Left ventricle myocardium inferior (tissue), 1 donor: ENCODE measurements around the gene PTER. TPM values are rescaled to one million over a fixed set of nuclear protein-coding genes. Genes with fewer than 3 reads are reported as not detected.

Experiments used
- DNase-seq: peaks from one replicate; pipeline ENCODE4 v3.0.0-alpha.2; 2020
- H3K27ac ChIP-seq: fragments of 200-600 bp; replicated peaks from 2 replicates; pipeline ENCODE4 v1.8.0; 2021
- H3K27me3 ChIP-seq: fragments of 200-600 bp; 2 replicates; pipeline ENCODE4 v1.8.0; 2021; ENCODE audit warnings: low read depth
- H3K36me3 ChIP-seq: fragments of 200-600 bp; 2 replicates; pipeline ENCODE4 v1.8.0; 2021
- H3K4me1 ChIP-seq: fragments of 200-600 bp; 2 replicates; pipeline ENCODE4 v1.8.0; 2021
- H3K4me3 ChIP-seq: fragments of 200-600 bp; 2 replicates; pipeline ENCODE4 v1.8.0; 2021; ENCODE audit warnings: mild to moderate bottlenecking, moderate library complexity
- H3K9me3 ChIP-seq: fragments of 200-600 bp; replicated peaks from 2 replicates; pipeline ENCODE4 v1.8.0; 2021
- CTCF ChIP-seq: fragments of 200-600 bp; IDR thresholded peaks from 2 replicates; pipeline ENCODE4 v1.8.0; 2021; ENCODE audit warnings: antibody characterized with exemption, mild to moderate bottlenecking, borderline replicate concordance
- intact Hi-C: fragments of 100-400 bp; cut with micrococcal nuclease; formaldehyde crosslinking; loops from one replicate; pipeline ENCODE4 v1.11.0; 2022
- total RNA-seq: library from RNA; stranded (reverse); fragmentation: NEBNext Ultra II Directional; extraction: Animal tissue kit (Norgen Biotek cat#: 25700); gene quantifications from one replicate; pipeline ENCODE4 v1.2.1, GENCODE V29; 2021
- donor health status: DM: no; HTN: yes; CAD: no; lungs with severe emphysema.

The PTER gene
- total RNA-seq, 1 donor from 2014 or later: 16.3 TPM

GRCh38 chr10:16472828-16473227, 36.0 kb downstream of the PTER start:
- H3K9me3 ChIP-seq: no peaks in the 10 kb centered on the region
- DNase-seq: no peak
- H3K4me3 ChIP-seq: no peak overlapping the region
- no peak overlapping the region for H3K27ac ChIP-seq
- intact Hi-C loops: no loop called here
- no peaks in the 10 kb centered on the region for H3K4me1 ChIP-seq
- TF ChIP-seq CTCF: no peak
- H3K27me3 ChIP-seq: no peaks in the 10 kb centered on the region
- H3K36me3 ChIP-seq: no peaks in the 10 kb centered on the region

- no peaks in the 10 kb centered on the region for H3K36me3 ChIP-seq
- no peak overlapping the region for H3K27ac ChIP-seq
- no peaks in the 10 kb centered on the region for H3K27me3 ChIP-seq
- no peak for TF ChIP-seq CTCF
- intact Hi-C loops: no loop called here
- no peaks in the 10 kb centered on the region for H3K9me3 ChIP-seq
- H3K4me1 ChIP-seq: peaks cover 10% of the 10 kb centered on the region
- no peak for DNase-seq
- no peak overlapping the region for H3K4me3 ChIP-seq
Measured at GRCh38 chr10:16477757-16478156, 40.9 kb downstream of the PTER start.

GRCh38 chr10:16478801-16479200, 42.0 kb downstream of the PTER start:
- intact Hi-C loops: no loop called here
- H3K36me3 ChIP-seq: no peaks in the 10 kb centered on the region

GRCh38 chr10:16481052-16481728, 44.4 kb downstream of the PTER start:
- intact Hi-C loops: no loop called here
- peaks cover 10% of the 10 kb centered on the region for H3K4me1 ChIP-seq
- peaks cover under 1% of the 10 kb centered on the region for H3K36me3 ChIP-seq
- TF ChIP-seq CTCF: no peak
- H3K9me3 ChIP-seq: no peaks in the 10 kb centered on the region
- no peak overlapping the region for H3K27ac ChIP-seq
- no peak for DNase-seq
- no peaks in the 10 kb centered on the region for H3K27me3 ChIP-seq
- H3K4me3 ChIP-seq: no peak overlapping the region

More at GRCh38 chr10:16478801-16479200, 42.0 kb downstream of the PTER start:
- Histone ChIP-seq H3K4me3 (no peak overlapping the region), H3K27me3 (no peaks in the 10 kb centered on the region), H3K4me1 (peaks cover 10% of the 10 kb centered on the region), H3K9me3 (no peaks in the 10 kb centered on the region), H3K27ac (no peak overlapping the region)
- no peak for TF ChIP-seq CTCF
- no peak for DNase-seq

GRCh38 chr10:16483241-16483917, 46.6 kb downstream of the PTER start:
- TF ChIP-seq CTCF: no peak
- Histone ChIP-seq H3K36me3 (peaks cover 11% of the 10 kb centered on the region), H3K27me3 (no peaks in the 10 kb centered on the region), H3K4me1 (peaks cover 10% of the 10 kb centered on the region), H3K9me3 (no peaks in the 10 kb centered on the region), H3K27ac (no peak overlapping the region), H3K4me3 (no peak overlapping the region)
- DNase-seq: no peak
- intact Hi-C loops: no loop called here
